Astrocyte of the hippocampus (primary cell): ENCODE data around the gene DNMT1.

ENCODE experiments used
- DNase-seq: peaks from one replicate; pipeline ENCODE4 v3.0.0; 2011; ENCODE audit warnings: low read depth, low spot score

DNMT1 gene

DNA sequence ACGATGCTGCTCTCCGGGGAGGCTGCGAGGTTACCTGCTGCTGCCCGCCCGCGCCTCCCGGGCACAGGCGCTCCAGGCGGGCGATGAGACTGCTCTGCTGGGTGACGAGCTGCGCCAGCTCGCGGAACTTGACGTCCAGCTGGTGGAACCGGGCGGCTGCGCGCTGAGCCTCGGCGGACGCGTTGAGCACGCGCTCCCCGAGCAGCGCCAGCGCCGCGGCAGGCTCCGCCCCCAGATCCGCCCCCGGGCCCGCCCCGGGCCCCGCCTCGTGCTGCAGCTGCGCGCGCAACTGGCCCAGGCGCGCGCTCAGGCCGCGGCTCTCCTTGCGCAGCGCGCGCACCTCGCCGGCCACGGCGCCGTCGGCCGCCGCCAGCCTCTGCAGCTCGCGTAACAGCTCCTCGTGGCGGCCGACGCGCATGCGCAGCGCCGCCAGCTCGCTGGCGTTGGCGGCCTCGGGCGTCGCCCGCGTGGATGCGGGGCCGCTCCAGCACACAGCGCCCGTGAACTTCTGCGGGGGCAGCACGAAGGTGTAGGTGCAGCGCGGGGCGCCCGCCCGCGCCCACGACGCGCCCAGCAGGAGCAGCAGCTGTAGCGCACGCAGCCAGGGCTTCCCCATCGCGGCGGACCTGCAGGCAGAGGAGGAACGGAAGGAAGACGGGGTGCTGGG lies 98.7 kb downstream of the DNMT1 start:
- DNase-seq, result peak; percentile 98

DNA sequence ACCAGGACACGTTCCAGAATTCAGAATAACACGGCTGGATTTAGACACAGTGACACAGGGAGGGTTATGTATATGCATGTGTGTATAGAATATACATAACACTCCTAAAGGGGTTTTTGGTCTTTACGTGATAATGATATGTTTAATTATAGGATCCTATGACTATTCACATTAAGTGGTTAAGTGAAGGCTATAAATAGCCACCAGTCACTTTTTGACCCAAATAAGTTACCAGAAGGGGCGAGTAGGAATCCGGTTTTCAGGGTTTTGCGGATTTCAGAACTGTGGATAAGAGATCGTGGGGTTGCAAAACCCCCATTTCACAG lies 99.2 kb downstream of the DNMT1 start:
- no peak for DNase-seq

GRCh38 chr19:10093295-10094186 lies 101.2 kb downstream of the DNMT1 start:
- no peak for DNase-seq

- DNase-seq, result no peak
Measured at GRCh38 chr19:10092648-10093294, 102.0 kb downstream of the DNMT1 start.

GRCh38 chr19:10091895-10092641 lies 102.7 kb downstream of the DNMT1 start:
- DNase-seq, result no peak

GRCh38 chr19:10091370-10091687 lies 103.4 kb downstream of the DNMT1 start:
- DNase-seq, result no peak

- DNase-seq, result no peak
Measured at GRCh38 chr19:10089801-10090375, 104.9 kb downstream of the DNMT1 start.

DNA sequence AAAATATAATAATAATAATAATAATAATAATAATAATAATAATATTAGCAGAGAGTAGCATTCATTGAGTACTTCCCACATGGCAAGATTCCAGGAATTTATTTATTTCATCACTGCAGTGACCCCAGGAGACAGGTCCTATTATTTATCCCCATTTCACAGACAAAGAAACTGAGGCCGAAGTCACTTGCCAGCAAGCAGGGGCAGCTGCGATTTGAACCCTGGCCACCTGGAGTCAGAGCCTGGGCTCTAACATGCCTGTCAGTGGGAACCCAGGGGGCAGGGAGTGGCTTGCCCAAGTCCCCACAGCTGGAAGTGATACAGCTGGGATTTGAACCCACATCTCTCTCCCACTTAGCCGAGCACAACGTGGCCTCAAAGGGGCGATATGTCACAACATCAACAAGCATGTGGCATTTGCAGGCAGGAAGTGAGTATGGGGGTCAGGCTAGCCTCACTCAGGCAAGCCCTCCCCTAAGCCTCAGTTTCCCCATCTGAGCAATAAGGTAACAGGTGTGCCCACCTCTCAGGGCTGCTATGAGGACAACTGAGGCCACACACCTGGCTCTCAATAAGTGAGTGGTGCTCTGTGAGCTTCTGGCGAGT lies 105.7 kb downstream of the DNMT1 start:
- no peak for DNase-seq

GRCh38 chr19:10087296-10088061 lies 107.3 kb downstream of the DNMT1 start:
- DNase-seq, result no peak

- DNase-seq, result peak; percentile 35
Measured at GRCh38 chr19:10086591-10087192, 108.1 kb downstream of the DNMT1 start.

DNA sequence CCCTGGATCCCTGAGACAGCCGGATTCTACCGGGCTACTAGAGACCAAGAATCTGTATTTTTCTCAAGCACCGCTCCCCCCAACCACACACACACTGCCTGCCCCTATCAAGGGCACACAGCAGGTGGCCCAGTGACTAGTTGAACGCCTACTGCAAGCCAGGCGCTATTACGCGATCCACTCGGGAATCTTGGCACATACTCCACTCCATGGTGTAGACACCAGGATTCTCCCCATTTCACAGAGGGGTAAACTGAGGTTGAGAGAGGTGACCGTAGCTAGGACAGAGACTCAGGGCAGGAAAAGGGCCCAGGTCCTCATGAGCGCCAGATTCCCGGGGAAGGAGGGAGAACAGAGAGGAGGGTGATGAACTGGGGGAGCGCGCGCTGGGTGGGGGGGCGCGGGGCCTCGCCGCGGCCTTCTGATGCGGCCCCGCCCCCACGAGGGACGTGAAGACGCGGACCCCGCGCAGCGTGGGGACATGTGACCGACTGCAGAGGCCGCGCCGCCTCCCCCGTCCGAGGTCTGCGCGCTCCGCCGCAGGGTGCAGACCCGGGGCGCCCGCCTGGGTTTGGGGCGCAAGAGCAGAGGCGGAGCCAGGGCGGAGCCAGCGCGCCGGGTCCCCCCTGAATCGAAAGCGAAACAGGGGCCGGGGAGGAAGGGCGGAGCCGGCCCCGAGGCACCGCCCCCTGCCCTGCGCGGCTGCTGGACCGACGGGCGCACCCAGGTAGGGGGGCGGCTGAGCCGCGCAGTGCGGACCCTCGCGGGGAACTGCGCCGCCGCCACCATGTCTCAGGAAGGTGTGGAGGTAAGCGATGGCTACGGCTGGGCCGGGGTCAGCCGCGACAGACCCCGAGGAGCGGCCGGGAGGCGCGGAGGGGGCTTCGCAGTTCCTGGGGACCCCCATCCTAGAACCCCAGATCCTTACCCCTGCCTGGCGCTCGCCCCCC lies 108.8 kb downstream of the DNMT1 start, which contains the start of gene SHFL:
Gene SHFL, plus strand, starts transcription at position 677 of the 950 bp plus-strand sequence. Its CDS starts 111 bp downstream, at position 788.
- peak; percentile 82 for DNase-seq

- no peak for DNase-seq
Measured at GRCh38 chr19:10084803-10085202, 110.0 kb downstream of the DNMT1 start.

DNA sequence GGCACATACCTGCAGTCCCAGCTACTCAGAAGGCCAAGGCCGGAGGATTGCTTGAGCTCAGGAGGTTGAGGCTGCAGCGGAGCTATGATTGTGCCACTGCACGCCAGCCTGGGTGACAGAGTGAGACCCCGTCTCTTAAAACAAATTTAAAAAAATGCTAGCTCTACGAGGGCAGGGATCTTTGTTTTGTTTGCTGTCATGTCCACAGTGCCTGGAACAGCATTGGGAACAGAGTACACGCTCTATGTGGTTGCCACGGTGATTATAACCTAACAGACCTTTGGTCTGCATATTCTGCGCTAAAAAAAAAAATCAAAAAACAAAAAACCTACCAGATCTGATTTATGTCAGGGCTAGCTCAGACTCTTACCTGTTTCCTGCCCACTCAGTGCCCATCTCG lies 110.8 kb downstream of the DNMT1 start:
- no peak for DNase-seq
